Ishikawa (cell line): ENCODE results near the gene PGLYRP2.

Experiments
- EGR1 ChIP-seq: IDR thresholded peaks from 2 replicates; pipeline ENCODE4 v1.6.1; 2012
- RAD21 ChIP-seq: IDR thresholded peaks from 2 replicates; pipeline ENCODE4 v1.6.1; 2012; ENCODE audit warnings: low read depth
- REST ChIP-seq: IDR thresholded peaks from 2 replicates; pipeline ENCODE4 v1.6.1; 2012; ENCODE audit warnings: low read depth, mild to moderate bottlenecking
- TAF1 ChIP-seq: IDR thresholded peaks from 2 replicates; pipeline ENCODE4 v1.6.1; 2012; ENCODE audit warnings: low read depth, mild to moderate bottlenecking
- TF ChIP-seq, protein P1 (sequence below): IDR thresholded peaks from 2 replicates; pipeline ENCODE4 v1.6.1; 2012

- no peak for TF ChIP-seq TAF1
- TF ChIP-seq, protein P1, sequence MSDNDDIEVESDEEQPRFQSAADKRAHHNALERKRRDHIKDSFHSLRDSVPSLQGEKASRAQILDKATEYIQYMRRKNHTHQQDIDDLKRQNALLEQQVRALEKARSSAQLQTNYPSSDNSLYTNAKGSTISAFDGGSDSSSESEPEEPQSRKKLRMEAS = no peak
- no peak for TF ChIP-seq REST
- TF ChIP-seq RAD21 = no peak
- TF ChIP-seq EGR1 = no peak
Measured at GRCh38 chr19:15448044-15448777, 31.1 kb downstream of the PGLYRP2 start.
